ENCODE measurements around the gene ZNF541. TPM values are rescaled to one million over a fixed set of nuclear protein-coding genes. Genes with fewer than 3 reads are reported as not detected.

ZNF541 gene
- total and polyA plus RNA-seq, 10 of the 15 experiments (the other 5 are each of a cell fraction or from before 2014, with no cell fraction given) = 0.03 to 0.12 (median 0.07) TPM; not detected in 4

DNA sequence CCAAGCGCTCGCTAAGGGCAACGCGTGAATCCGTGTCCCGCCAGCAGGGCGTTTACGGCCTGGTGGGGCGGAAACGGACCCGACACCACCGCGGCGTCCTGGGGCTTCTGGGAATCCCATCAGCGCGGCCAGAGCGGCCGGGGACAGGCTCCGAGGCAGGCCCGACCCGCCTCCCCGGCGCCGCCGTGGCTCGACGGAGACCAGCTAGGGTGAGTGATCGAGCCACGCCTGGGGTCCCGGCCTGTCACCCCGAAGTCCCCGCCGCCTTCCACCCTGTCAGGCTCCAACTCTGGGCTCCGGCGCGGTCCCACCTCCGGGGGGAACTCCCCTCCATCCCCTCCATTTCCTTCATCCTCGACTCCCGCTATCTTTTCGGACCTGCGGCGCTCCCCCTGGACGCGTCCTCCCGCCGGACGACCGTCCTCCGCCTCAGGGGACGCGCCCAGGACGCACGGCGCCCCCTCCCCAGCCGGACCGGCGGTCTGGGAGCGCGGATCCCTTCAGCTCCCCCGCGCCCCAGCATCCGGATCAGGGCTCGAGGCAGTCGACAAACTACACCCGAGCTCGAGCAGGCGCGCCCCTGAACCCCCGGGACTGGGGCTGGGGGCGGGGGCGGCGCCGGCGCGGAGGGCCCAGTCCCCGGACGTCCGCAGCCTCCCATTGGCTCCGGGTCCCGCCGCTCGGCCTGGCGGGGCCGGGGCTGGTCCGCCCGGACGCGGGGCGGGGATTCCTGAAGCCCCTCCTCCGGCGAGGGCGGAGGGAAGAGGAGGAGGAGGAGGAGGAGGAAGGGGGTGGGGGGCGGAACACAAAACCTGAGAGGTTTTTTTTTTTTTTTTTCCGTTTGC is 35.3 kb upstream of the ZNF541 start (continued):
- TF ChIP-seq, protein P1, sequence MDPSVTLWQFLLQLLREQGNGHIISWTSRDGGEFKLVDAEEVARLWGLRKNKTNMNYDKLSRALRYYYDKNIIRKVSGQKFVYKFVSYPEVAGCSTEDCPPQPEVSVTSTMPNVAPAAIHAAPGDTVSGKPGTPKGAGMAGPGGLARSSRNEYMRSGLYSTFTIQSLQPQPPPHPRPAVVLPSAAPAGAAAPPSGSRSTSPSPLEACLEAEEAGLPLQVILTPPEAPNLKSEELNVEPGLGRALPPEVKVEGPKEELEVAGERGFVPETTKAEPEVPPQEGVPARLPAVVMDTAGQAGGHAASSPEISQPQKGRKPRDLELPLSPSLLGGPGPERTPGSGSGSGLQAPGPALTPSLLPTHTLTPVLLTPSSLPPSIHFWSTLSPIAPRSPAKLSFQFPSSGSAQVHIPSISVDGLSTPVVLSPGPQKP (IDR thresholded peaks at IDR 0.05; ENCODE audit: low read depth, low read length) = no peak; the same call in 1 of the 2 replicates
- TF ChIP-seq EED (IDR thresholded peaks at IDR 0.05; ENCODE audit: low read depth) (no peak), HDAC2 (IDR thresholded peaks at IDR 0.05) (no peak), RUNX3 (IDR thresholded peaks at IDR 0.05; ENCODE audit: low read length) (0 out of 2 replicates have a peak, but pooled peaks have one; percentile 29), TBL1XR1 (IDR thresholded peaks at IDR 0.05; ENCODE audit: low read depth, low read length) (no peak; the same call in 1 of the 2 replicates), SMARCA5 (IDR thresholded peaks at IDR 0.05) (peak; percentile 22; the same call in 1 of the 2 replicates), TAF1 (IDR thresholded peaks at IDR 0.05; ENCODE audit: borderline replicate concordance, low read depth, low read length) (peak; percentile 70; the same call in 1 of the 2 replicates), NR2F1 (conservative IDR thresholded peaks at IDR 0.05) (0 out of 2 replicates have a peak, but pooled peaks have one; percentile 30), MXI1 (IDR thresholded peaks at IDR 0.05; ENCODE audit: low read depth, low read length) (no peak), HDAC6 (IDR thresholded peaks at IDR 0.05; ENCODE audit: unreplicated experiment) (no peak), KDM1A (IDR thresholded peaks at IDR 0.05; ENCODE audit: borderline replicate concordance) (no peak), CREB1 (IDR thresholded peaks at IDR 0.05; ENCODE audit: low read depth) (no peak), ZNF622 (IDR thresholded peaks at IDR 0.05) (no peak), NBN (IDR thresholded peaks at IDR 0.05) (0 out of 2 replicates have a peak, but pooled peaks have one; percentile 45), SUZ12 (IDR thresholded peaks at IDR 0.05; ENCODE audit: unreplicated experiment) (no peak), FOXK2 (IDR thresholded peaks at IDR 0.05) (no peak), RAD21 (IDR thresholded peaks at IDR 0.05; ENCODE audit: insufficient read depth, low read depth, low read length) (no peak)
- TF ChIP-seq, protein P2, sequence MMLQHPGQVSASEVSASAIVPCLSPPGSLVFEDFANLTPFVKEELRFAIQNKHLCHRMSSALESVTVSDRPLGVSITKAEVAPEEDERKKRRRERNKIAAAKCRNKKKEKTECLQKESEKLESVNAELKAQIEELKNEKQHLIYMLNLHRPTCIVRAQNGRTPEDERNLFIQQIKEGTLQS (IDR thresholded peaks at IDR 0.05; ENCODE audit: borderline replicate concordance, extremely low read depth, low read depth, low read length) = no peak
- TF ChIP-seq, protein P3, sequence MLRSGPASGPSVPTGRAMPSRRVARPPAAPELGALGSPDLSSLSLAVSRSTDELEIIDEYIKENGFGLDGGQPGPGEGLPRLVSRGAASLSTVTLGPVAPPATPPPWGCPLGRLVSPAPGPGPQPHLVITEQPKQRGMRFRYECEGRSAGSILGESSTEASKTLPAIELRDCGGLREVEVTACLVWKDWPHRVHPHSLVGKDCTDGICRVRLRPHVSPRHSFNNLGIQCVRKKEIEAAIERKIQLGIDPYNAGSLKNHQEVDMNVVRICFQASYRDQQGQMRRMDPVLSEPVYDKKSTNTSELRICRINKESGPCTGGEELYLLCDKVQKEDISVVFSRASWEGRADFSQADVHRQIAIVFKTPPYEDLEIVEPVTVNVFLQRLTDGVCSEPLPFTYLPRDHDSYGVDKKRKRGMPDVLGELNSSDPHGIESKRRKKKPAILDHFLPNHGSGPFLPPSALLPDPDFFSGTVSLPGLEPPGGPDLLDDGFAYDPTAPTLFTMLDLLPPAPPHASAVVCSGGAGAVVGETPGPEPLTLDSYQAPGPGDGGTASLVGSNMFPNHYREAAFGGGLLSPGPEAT (IDR thresholded peaks at IDR 0.05; ENCODE audit: low read depth) = no peak
- TF ChIP-seq, protein P4, sequence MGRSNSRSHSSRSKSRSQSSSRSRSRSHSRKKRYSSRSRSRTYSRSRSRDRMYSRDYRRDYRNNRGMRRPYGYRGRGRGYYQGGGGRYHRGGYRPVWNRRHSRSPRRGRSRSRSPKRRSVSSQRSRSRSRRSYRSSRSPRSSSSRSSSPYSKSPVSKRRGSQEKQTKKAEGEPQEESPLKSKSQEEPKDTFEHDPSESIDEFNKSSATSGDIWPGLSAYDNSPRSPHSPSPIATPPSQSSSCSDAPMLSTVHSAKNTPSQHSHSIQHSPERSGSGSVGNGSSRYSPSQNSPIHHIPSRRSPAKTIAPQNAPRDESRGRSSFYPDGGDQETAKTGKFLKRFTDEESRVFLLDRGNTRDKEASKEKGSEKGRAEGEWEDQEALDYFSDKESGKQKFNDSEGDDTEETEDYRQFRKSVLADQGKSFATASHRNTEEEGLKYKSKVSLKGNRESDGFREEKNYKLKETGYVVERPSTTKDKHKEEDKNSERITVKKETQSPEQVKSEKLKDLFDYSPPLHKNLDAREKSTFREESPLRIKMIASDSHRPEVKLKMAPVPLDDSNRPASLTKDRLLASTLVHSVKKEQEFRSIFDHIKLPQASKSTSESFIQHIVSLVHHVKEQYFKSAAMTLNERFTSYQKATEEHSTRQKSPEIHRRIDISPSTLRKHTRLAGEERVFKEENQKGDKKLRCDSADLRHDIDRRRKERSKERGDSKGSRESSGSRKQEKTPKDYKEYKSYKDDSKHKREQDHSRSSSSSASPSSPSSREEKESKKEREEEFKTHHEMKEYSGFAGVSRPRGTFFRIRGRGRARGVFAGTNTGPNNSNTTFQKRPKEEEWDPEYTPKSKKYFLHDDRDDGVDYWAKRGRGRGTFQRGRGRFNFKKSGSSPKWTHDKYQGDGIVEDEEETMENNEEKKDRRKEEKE (IDR thresholded peaks at IDR 0.05) = no peak
- TF ChIP-seq, protein P5, sequence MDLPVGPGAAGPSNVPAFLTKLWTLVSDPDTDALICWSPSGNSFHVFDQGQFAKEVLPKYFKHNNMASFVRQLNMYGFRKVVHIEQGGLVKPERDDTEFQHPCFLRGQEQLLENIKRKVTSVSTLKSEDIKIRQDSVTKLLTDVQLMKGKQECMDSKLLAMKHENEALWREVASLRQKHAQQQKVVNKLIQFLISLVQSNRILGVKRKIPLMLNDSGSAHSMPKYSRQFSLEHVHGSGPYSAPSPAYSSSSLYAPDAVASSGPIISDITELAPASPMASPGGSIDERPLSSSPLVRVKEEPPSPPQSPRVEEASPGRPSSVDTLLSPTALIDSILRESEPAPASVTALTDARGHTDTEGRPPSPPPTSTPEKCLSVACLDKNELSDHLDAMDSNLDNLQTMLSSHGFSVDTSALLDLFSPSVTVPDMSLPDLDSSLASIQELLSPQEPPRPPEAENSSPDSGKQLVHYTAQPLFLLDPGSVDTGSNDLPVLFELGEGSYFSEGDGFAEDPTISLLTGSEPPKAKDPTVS (IDR thresholded peaks at IDR 0.05; ENCODE audit: low read depth, low read length) = no peak
- TF ChIP-seq, protein P6, sequence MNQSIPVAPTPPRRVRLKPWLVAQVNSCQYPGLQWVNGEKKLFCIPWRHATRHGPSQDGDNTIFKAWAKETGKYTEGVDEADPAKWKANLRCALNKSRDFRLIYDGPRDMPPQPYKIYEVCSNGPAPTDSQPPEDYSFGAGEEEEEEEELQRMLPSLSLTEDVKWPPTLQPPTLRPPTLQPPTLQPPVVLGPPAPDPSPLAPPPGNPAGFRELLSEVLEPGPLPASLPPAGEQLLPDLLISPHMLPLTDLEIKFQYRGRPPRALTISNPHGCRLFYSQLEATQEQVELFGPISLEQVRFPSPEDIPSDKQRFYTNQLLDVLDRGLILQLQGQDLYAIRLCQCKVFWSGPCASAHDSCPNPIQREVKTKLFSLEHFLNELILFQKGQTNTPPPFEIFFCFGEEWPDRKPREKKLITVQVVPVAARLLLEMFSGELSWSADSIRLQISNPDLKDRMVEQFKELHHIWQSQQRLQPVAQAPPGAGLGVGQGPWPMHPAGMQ (IDR thresholded peaks at IDR 0.05; ENCODE audit: borderline replicate concordance) = no peak
